ENCODE results near the gene RASGEF1B.

Gene RASGEF1B

DNA sequence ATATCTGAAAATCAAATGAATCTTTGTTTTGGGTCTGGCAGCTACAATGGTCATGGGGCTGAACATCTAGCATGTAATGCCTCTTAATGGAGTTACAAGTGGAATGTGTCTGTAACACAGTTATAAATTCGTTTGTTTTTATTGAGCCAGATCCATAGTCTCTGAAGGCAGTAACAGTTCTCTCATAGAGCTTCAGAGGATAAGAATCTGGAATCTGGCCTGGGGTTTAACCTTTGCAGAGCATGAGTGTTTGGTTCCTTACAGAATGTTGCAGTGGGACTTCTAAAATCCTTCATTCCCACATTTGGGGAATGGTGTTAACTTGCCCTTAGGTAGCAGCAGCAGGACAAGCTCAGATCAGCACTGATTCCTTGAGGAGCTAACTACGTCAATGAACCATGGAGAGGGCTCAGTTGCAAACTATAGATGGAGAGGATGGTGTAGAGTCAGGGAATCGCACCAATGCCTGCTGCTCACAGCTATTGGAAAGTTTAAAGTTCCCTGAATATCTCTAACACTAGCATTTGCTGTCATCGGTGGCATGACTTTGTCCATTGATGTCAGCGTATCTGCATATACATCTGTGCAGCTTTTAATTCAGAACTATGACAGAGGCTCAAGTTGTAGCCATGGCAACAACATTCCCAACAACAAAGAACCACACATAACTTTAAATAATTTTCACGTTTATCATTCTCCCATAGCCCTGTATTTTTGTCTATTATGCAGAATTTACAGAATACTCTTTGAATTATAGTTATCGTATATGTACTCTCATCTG is 72.2 kb downstream of the RASGEF1B start:
- no peak for DNase-seq (ENCODE audit: low read depth in 2 of 2)

DNA sequence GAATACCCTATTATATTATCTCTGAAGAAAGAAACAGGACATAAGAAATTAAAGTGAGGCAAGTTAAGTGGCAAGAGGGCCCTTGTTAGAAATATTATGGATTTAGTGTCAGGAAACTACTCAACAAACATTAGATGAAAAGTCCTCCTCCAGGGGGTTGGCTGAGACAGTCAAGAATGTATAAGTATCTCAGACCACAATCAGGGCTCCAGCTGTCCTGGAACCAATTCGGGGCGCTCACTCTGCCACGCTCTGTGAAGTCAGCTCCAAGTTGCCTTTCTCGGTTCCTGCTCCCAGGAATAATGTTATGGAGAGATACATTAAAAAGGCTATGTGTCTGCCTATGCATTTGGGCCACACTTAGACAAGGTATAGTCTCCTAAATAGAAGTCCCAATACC is 73.3 kb downstream of the RASGEF1B start:
- DNase-seq (ENCODE audit: low read depth in 2 of 2), result no peak

DNA sequence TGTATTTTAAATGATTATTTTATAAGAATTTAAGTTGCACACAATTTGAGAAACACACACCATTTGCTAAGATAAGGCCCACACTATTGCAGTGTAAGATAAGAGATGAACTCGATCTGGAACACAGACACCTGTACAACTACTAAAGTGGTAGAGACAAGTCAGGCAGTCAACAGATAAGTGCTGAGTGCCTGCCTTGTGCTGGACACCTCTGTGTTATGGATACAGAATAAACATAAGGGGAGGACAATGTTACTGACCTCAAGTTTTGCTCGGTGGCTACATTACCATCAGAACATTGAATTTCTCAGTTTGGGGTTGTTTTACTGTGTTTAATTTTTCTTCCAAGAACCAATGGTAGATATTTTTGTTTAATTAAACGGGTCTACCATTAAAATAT is 74.1 kb downstream of the RASGEF1B start:
- no peak for DNase-seq (ENCODE audit: low read depth in 2 of 2)

DNA sequence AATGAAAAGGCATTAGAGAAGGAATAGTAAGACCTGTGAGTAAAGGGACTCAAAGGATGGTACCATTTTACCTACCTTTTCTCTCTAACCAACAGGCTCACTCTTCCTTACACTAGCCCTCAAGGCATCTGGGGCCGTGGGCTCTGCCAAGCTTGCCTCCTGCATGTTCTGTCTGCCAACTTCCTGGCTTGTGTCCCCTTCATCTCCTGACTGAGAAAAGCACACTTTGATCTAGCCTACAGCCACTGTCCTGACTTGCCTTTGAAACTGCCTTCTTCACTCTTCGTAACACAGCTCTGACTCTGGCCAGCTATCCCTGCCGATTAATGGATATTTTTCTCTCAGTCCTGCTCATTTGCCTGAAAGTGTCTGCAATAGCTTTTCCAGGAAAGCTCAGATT is 76.5 kb downstream of the RASGEF1B start:
- no peak for DNase-seq (ENCODE audit: low read depth in 2 of 2)

DNA sequence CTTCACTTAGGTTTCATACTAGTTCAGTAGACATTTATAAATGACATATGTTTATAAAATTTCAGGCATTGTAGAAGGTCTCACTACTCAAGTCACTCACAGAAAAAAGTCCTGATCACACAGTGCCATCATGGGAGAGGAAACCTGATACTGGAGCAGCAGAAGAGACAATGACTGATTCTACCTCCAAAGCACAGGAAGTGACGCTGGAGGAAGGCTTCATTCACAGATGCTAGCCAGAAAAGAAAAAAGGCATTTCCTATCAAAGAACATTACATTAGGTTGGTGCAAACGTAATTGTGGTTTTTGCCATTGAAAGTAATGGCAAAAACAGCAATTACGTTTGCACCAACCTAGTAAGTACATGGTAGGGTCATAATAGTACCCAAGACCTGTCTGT is 79.5 kb downstream of the RASGEF1B start:
- DNase-seq (ENCODE audit: low read depth in 2 of 2), result no peak

DNA sequence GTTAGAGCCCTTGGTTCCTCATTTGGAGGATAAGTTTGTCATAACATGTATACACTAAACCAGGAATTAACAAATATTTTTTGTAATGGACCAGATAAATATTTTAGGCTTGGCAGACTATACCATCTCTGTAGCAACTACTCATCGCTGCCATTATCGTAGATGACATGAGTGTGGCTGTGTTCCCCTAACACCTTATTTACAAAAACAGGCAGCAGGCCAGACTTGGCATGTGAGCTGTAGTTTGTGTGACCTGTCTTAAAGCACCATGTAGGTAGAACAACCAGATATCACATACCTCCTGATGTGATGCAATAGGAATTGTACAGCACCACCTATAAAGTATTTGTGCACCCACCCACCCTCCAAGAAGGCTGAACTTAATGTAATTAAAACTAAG is 82.0 kb downstream of the RASGEF1B start:
- no peak for DNase-seq (ENCODE audit: low read depth in 2 of 2)

DNA sequence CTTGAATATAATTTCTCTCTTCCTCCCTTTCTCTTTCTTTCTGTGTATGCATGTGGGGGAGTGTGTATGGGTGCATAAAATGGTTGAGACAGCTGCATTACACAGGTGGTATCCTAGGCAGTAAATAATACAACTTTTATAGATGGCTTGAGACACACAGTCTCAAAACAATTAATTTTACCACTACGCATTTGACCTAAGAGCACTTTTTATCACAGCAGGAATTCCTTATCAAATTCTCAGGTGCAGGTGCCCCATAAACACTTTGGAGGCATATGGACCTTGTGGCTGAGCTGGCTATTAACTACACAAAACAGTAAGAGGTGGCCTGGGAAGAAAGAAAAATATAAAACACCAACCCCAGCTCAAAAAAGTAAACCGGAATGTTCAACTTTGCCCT is 91.3 kb downstream of the RASGEF1B start:
- DNase-seq (ENCODE audit: low read depth in 2 of 2), result no peak

DNA sequence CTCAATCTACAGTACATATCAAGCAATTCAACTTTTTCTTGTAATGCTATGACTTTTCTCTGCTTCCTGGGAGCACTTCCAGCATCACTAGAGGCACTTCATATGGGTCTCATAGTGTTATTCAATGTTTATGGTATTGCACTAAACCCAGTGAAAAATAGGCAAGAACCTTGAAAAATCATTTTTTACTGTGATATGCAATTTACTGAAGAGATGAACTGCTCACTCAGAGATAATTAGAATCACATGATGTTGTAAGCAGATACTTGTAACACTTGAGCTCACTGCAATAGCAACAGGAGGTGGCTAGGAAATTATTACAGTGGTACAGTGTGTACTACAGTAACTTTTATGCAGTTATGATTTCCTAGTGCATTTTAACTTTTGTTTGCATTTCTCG is 93.3 kb downstream of the RASGEF1B start:
- no peak for DNase-seq (ENCODE audit: low read depth in 2 of 2)

DNA sequence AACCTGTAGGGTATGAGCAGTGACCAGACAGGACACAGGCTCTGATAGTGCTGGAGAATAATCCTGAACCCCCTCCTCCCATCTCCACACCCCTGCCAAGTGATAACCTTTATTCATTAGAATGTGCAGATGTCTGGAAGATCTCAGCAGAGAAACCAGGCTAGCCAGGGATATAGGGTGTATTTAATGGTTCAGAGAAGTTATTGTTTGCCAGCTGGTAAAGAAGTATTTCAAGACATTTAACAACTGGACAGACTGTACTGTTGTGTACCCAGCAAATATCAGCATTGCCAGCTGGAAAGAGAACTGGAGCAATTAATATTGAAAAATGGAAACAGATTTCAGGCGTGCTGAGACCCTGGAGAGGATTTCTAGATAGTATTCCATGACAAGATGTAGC is 94.5 kb downstream of the RASGEF1B start:
- no peak for DNase-seq (ENCODE audit: low read depth in 2 of 2)

DNA sequence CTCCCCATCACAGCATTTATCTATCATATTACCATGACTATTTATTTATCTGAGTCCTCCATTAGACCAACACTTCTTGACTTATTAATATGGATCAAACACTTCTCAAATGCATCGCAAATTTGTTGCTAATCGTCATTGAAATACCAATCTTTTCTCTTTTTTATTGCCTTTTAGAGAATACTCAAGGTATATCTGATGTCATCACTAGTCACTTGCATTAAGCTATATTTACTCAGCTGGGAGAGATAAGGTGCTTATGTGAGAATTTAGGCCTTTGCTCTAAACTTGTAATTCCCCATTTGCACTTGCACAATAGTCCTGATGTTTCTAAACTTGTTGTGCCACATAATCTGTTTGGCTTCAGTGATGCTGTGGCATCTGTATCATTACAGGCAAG is 95.0 kb downstream of the RASGEF1B start:
- DNase-seq (ENCODE audit: low read depth in 2 of 2), result no peak

Data from stimulated activated CD4-positive, alpha-beta T cell treated with anti-CD3 and anti-CD28 coated beads, Interleukin-1b, Interleukin-23, amount 100 ng/mL, for 1 hour (primary cell).